ENCODE measurements around the gene FUNDC1.

GRCh38 chrX:44572340-44572938, 29.8 kb upstream of the FUNDC1 start:
- TF ChIP-seq, protein P1, sequence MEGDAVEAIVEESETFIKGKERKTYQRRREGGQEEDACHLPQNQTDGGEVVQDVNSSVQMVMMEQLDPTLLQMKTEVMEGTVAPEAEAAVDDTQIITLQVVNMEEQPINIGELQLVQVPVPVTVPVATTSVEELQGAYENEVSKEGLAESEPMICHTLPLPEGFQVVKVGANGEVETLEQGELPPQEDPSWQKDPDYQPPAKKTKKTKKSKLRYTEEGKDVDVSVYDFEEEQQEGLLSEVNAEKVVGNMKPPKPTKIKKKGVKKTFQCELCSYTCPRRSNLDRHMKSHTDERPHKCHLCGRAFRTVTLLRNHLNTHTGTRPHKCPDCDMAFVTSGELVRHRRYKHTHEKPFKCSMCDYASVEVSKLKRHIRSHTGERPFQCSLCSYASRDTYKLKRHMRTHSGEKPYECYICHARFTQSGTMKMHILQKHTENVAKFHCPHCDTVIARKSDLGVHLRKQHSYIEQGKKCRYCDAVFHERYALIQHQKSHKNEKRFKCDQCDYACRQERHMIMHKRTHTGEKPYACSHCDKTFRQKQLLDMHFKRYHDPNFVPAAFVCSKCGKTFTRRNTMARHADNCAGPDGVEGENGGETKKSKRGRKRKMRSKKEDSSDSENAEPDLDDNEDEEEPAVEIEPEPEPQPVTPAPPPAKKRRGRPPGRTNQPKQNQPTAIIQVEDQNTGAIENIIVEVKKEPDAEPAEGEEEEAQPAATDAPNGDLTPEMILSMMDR (IDR thresholded peaks at IDR 0.05; ENCODE audit: borderline replicate concordance, extremely low read depth, low read length, poor library complexity, severe bottlenecking) = no peak
- TF ChIP-seq EZH2 (IDR thresholded peaks at IDR 0.05; ENCODE audit: borderline replicate concordance, low read depth, low read length, severe bottlenecking) = no peak

Measured in DND-41 (cell line).